Heart left ventricle (tissue), 16 donors: Measurements from ENCODE around the gene CDH6. TPM values are rescaled to one million over a fixed set of nuclear protein-coding genes. Genes with fewer than 3 reads are reported as not detected.

ENCODE experiments used
- ATAC-seq, 4 donors: fragments of 200-7000 bp; cut with Tn5 transposase; one replicate each; pipeline ENCODE4 v1.9.1; 2020 to 2022; ENCODE audit warnings: moderate library complexity in 4 of 4, mild to moderate bottlenecking in 3 of 4, moderate number of reproducible peaks in 1 of 4
- DNase-seq, 5 donors: peaks; one replicate each; pipeline ENCODE4 v3.0.0-alpha.2; 2020
- H3K27ac ChIP-seq, 12 donors: fragments of 200-600 bp; sonication (generic) in 4 of 12; one replicate each; pipeline versions ENCODE4 v1.5.0 to v1.8.0; 2016 to 2022; ENCODE audit warnings: mild to moderate bottlenecking in 2 of 12
- H3K27me3 ChIP-seq, 9 donors: fragments of 200-600 bp; sonication (generic) in 2 of 9; one replicate each; pipeline versions ENCODE4 v1.5.1 to v1.8.0; 2016 to 2022; ENCODE audit warnings: mild to moderate bottlenecking in 3 of 9
- H3K36me3 ChIP-seq, 9 donors: fragments of 200-600 bp; sonication (generic) in 2 of 9; one replicate each; pipeline versions ENCODE4 v1.5.0 to v1.8.0; 2018 to 2022; ENCODE audit warnings: mild to moderate bottlenecking in 2 of 9
- H3K4me1 ChIP-seq, 12 donors: fragments of 200-600 bp; sonication (generic) in 4 of 12; one replicate each; pipeline versions ENCODE4 v1.5.0 to v1.8.0; 2016 to 2022; ENCODE audit warnings: mild to moderate bottlenecking in 3 of 12
- H3K4me3 ChIP-seq, 12 donors: fragments of 200-600 bp; sonication (generic) in 4 of 12; one replicate each; pipeline versions ENCODE4 v1.5.0 to v1.8.0; 2017 to 2022; ENCODE audit warnings: mild to moderate bottlenecking in 9 of 12, moderate library complexity in 4 of 12
- H3K9me3 ChIP-seq, 12 donors: fragments of 200-600 bp; sonication (generic) in 4 of 12; one replicate each; pipeline versions ENCODE4 v1.5.0 to v1.8.0; 2016 to 2022; ENCODE audit warnings: mild to moderate bottlenecking in 1 of 12
- CTCF ChIP-seq, 12 donors: fragments of 200-600 bp; sonication (generic) in 4 of 12; IDR thresholded peaks; one replicate each; pipeline versions ENCODE4 v1.5.0 to v1.8.0; 2018 to 2022; ENCODE audit warnings: antibody characterized with exemption in 12 of 12, mild to moderate bottlenecking in 5 of 12
- POLR2A ChIP-seq, 2 donors: fragments of 450-650 bp; IDR thresholded peaks; one replicate each; pipeline ENCODE4 v1.6.1; 2017; ENCODE audit warnings: antibody characterized with exemption in 2 of 2, mild to moderate bottlenecking in 2 of 2, moderate library complexity in 2 of 2
- WGBS, 4 donors: extraction: QIAGEN DNeasy Blood & Tissue Kit in 2 of 4; methylation state at CpG; one replicate each; pipeline versions ENCODE4 v1.1.5 to v1.1.7; 2013 to 2018; 5-methylcytosine and 5-hydroxymethylcytosine counted together
- intact Hi-C, 10 donors: fragments of 100-400 bp; cut with DNase I; formaldehyde crosslinking; loops; one replicate each; pipeline versions ENCODE4 v1.11.1 to v1.14.2; 2022
- polyA plus RNA-seq, 2 donors: library from polyadenylated mRNA; stranded (reverse); fragments of 200-250 nt; gene quantifications; one replicate each; pipeline ENCODE4 v1.2.3, GENCODE V29; 2013
- total RNA-seq, 9 donors: library from RNA; depleted of rRNA in 2 of 9; stranded (reverse); fragments of >200 nt in 2 of 9; fragmentation: NEBNext Ultra II Directional in 3 of 9; extraction: Animal tissue kit (Norgen Biotek cat#: 25700) in 3 of 9; gene quantifications; one replicate each; pipeline versions ENCODE4 v1.1.0 to v1.2.4, GENCODE V29; 2016 to 2023
- donor health status: ischemic (EF 13 %, LVEDD 7.1; RV severe dilation, severe dysfunction).
- donor health status: healthy with polysubstance abuse.
- donor health status: DM: no; HTN: yes; CAD: no.
- donor health status: DM: no; HTN: no; CAD: no.
- donor health status: ischemic (EF 25% LVEDD 6.9; RV normal size, moderate dysfunction).
- donor health status: ischemic (EF 25% LVEDD 5.7; RV mildly dilated, moderate dysfunction).
- donor health status: healthy.
- donor health status: DM: yes; HTN: yes; CAD: no.
- donor health status: ischemic (EF 35%, LVEDD 5.7; RV mildly dilated, moderate dysfunction).
- donor health status: nonischemic (EF 11% LVEDD 7.7; RV severe dilation, severe dysfunction).
- donor health status: DM: yes; HTN: yes; CAD: no.
- donor health status: PGD.
- donor health status: ischemic (EF 29% LVEDD 5.4; RV normal size, mild dysfunction).
- donor health status: nonischemic (EF 23%, LVEDD 6.1; RV moderate dilation, normal function).

Gene CDH6
- total and polyA plus RNA-seq, 11 donors: 0.83 to 5.4 (median 3.1) TPM

- Histone ChIP-seq H3K36me3 (no peaks in the 10 kb centered on the region), H3K27me3 (no peaks in the 10 kb centered on the region), H3K4me3 (no peak overlapping the region), H3K4me1 (no peaks in the 10 kb centered on the region), H3K9me3 (no peaks in the 10 kb centered on the region), H3K27ac (no peak overlapping the region)
- no peak for DNase-seq
- TF ChIP-seq POLR2A (IDR thresholded peaks at IDR 0.05): no peak
- ATAC-seq: no peak
- intact Hi-C loops: no loop called here
- WGBS, 4 donors: 76 to 86% (median 83%) methylated on average over 4 to 6 of the region's 6 CpGs
Measured at GRCh38 chr5:31208043-31208442, 14.6 kb downstream of the CDH6 start.

GRCh38 chr5:31209334-31209733 lies 15.8 kb downstream of the CDH6 start:
- Histone ChIP-seq H3K4me1 (no peaks in the 10 kb centered on the region), H3K27me3 (no peaks in the 10 kb centered on the region), H3K4me3 (no peak overlapping the region), H3K36me3 (no peaks in the 10 kb centered on the region), H3K27ac (no peak overlapping the region), H3K9me3 (no peaks in the 10 kb centered on the region)
- TF ChIP-seq POLR2A (IDR thresholded peaks at IDR 0.05) (no peak), CTCF (IDR thresholded peaks at IDR 0.05) (no peak)
- 60 to 72% (median 68%) methylated on average over 3 of the region's 3 CpGs for WGBS, 4 donors
- intact Hi-C loops: no loop called here
- ATAC-seq: no peak
- no peak for DNase-seq

- no peak overlapping the region for H3K4me3 ChIP-seq
- no peaks in the 10 kb centered on the region for H3K27me3 ChIP-seq
- H3K9me3 ChIP-seq: no peaks in the 10 kb centered on the region
- no peaks in the 10 kb centered on the region for H3K36me3 ChIP-seq
- peak overlapping the region in 4 of 12 donors; percentile 1 to 60 (median 44) for H3K27ac ChIP-seq
- ATAC-seq (peak in 1 of 4 donors; percentile 36), DNase-seq (no peak)
- intact Hi-C loops: no loop called here
- H3K4me1 ChIP-seq: no peaks in the 10 kb centered on the region
- TF ChIP-seq CTCF (IDR thresholded peaks at IDR 0.05) (no peak), POLR2A (IDR thresholded peaks at IDR 0.05) (no peak)
Measured at GRCh38 chr5:31211098-31211497, 17.6 kb downstream of the CDH6 start.

- Histone ChIP-seq H3K9me3 (no peaks in the 10 kb centered on the region), H3K36me3 (no peaks in the 10 kb centered on the region), H3K4me3 (no peak overlapping the region), H3K27ac (peak overlapping the region in 1 of 12 donors; percentile 35), H3K4me1 (no peaks in the 10 kb centered on the region), H3K27me3 (no peaks in the 10 kb centered on the region)
- no peak for DNase-seq
- intact Hi-C loops: no loop called here
- 65 to 73% (median 71%) methylated on average over 4 of the region's 4 CpGs for WGBS, 4 donors
- ATAC-seq: no peak
- TF ChIP-seq CTCF (IDR thresholded peaks at IDR 0.05) (no peak), POLR2A (IDR thresholded peaks at IDR 0.05) (no peak)
Measured at GRCh38 chr5:31213257-31213656, 19.8 kb downstream of the CDH6 start.

GRCh38 chr5:31213705-31214121 lies 20.2 kb downstream of the CDH6 start:
- intact Hi-C loops: no loop called here
- peak overlapping the region in 2 of 12 donors; percentile 3 to 35 for H3K27ac ChIP-seq
- TF ChIP-seq CTCF (IDR thresholded peaks at IDR 0.05) (no peak), POLR2A (IDR thresholded peaks at IDR 0.05) (no peak)
- H3K4me1 ChIP-seq: no peaks in the 10 kb centered on the region
- no peaks in the 10 kb centered on the region for H3K36me3 ChIP-seq
- ATAC-seq (no peak), DNase-seq (no peak)
- no peak overlapping the region for H3K4me3 ChIP-seq
- H3K27me3 ChIP-seq: peaks cover 0 to 2% (median 0%) of the 10 kb centered on the region in 9 donors
- 24 to 34% (median 27%) methylated on average over 6 of the region's 6 CpGs for WGBS, 4 donors
- H3K9me3 ChIP-seq: no peaks in the 10 kb centered on the region
